Measurements from ENCODE around the gene PDSS2.

The PDSS2 gene

GRCh38 chr6:107116328-107116892 is 343.0 kb downstream of the PDSS2 start:
- DNase-seq (ENCODE audit: low spot score), result no peak

GRCh38 chr6:107115695-107116327 is 343.6 kb downstream of the PDSS2 start:
- DNase-seq (ENCODE audit: low spot score), result peak; percentile 15

- peak; percentile 46 for DNase-seq (ENCODE audit: low spot score)
These were observed 344.3 kb downstream of the PDSS2 start, which contains the start of gene BEND3 for GRCh38 chr6:107114926-107115694. TSS of gene BEND3 (minus strand) at chr6:107115515. CDS start at chr6:107099285, 16,230 bp downstream.

GRCh38 chr6:107114213-107114925 is 345.0 kb downstream of the PDSS2 start:
- peak; percentile 62 for DNase-seq (ENCODE audit: low spot score)

GRCh38 chr6:107110200-107110599 is 349.2 kb downstream of the PDSS2 start:
- DNase-seq (ENCODE audit: low spot score), result no peak

- no peak for DNase-seq (ENCODE audit: low spot score)
These were observed 351.0 kb downstream of the PDSS2 start for GRCh38 chr6:107108201-107108890.

GRCh38 chr6:107107791-107108190 is 351.6 kb downstream of the PDSS2 start:
- no peak for DNase-seq (ENCODE audit: low spot score)

- DNase-seq (ENCODE audit: low spot score), result no peak
These were observed 353.2 kb downstream of the PDSS2 start for GRCh38 chr6:107106165-107106564.

- DNase-seq (ENCODE audit: low spot score), result no peak
These were observed 353.8 kb downstream of the PDSS2 start for GRCh38 chr6:107105511-107106116.

GRCh38 chr6:107103082-107103481 is 356.3 kb downstream of the PDSS2 start:
- DNase-seq (ENCODE audit: low spot score), result no peak
